Endometrial microvascular endothelial cells (primary cell): Measurements from ENCODE around the gene SLC37A3. TPM values are rescaled to one million over a fixed set of nuclear protein-coding genes. Genes with fewer than 3 reads are reported as not detected.
"Not testable (repeated sequence)": the region's sequence is repeated elsewhere in the genome, so short reads cannot be mapped to it uniquely, and the experiment has no call there.

Experiments
- in situ Hi-C: cut with HindIII; loops from 2 replicates; pipeline ENCODE4 v1.10.0; 2017; ENCODE audit warnings: low sequenced_read_pairs, low pct_unique_long_range_greater_than_20kb; ENCODE audit errors: inconsistent ontology term
- total RNA-seq: library from RNA; depleted of rRNA; stranded (reverse); fragments of >200 nt; gene quantifications from one replicate; pipeline ENCODE4 v1.2.3, GENCODE V29; 2015; ENCODE audit errors: inconsistent ontology term

The SLC37A3 gene
- 42.7 TPM for total RNA-seq

- in situ Hi-C loops, result no loop called here
These were observed at the start of gene SLC37A3 for GRCh38 chr7:140397784-140398750. Gene SLC37A3 (minus strand): TSS chr7:140398530. CDS start chr7:140382526, 16,004 bp downstream.

GRCh38 chr7:140447841-140448240, 49.5 kb upstream of the SLC37A3 start:
- in situ Hi-C loops, result no loop called here

GRCh38 chr7:140446467-140446866, 48.1 kb upstream of the SLC37A3 start:
- in situ Hi-C loops, result no loop called here

- in situ Hi-C loops, result no loop called here
These were observed 43.2 kb upstream of the SLC37A3 start for GRCh38 chr7:140441519-140441918.

- in situ Hi-C loops, result no loop called here
These were observed 42.3 kb upstream of the SLC37A3 start for GRCh38 chr7:140440593-140440992.

GRCh38 chr7:140439359-140439758, 41.0 kb upstream of the SLC37A3 start:
- in situ Hi-C loops, result no loop called here

- in situ Hi-C loops, result no loop called here
These were observed 37.0 kb upstream of the SLC37A3 start for GRCh38 chr7:140435252-140435895.

- in situ Hi-C loops, result no loop called here
These were observed 35.1 kb upstream of the SLC37A3 start for GRCh38 chr7:140433396-140433795.

GRCh38 chr7:140426130-140426529, 27.8 kb upstream of the SLC37A3 start:
- in situ Hi-C loops, result no loop called here

- in situ Hi-C loops, result no loop called here
These were observed 27.4 kb upstream of the SLC37A3 start for GRCh38 chr7:140425718-140426117.

- in situ Hi-C loops, result no loop called here
These were observed 25.2 kb upstream of the SLC37A3 start for GRCh38 chr7:140423501-140423900.

GRCh38 chr7:140421521-140421920, 23.2 kb upstream of the SLC37A3 start:
- in situ Hi-C loops, result no loop called here

- in situ Hi-C loops, result no loop called here
These were observed 20.3 kb upstream of the SLC37A3 start for GRCh38 chr7:140418653-140419052.

GRCh38 chr7:140418156-140418472, 19.8 kb upstream of the SLC37A3 start:
- in situ Hi-C loops, result not testable (repeated sequence)

GRCh38 chr7:140417456-140418155, 19.3 kb upstream of the SLC37A3 start:
- in situ Hi-C loops, result no loop called here

- in situ Hi-C loops, result no loop called here
These were observed 18.2 kb upstream of the SLC37A3 start for GRCh38 chr7:140416560-140416959.

GRCh38 chr7:140415816-140416215, 17.5 kb upstream of the SLC37A3 start:
- in situ Hi-C loops, result not testable (repeated sequence)

GRCh38 chr7:140415361-140415760, 17.0 kb upstream of the SLC37A3 start:
- in situ Hi-C loops, result no loop called here

GRCh38 chr7:140404565-140405065, 6.3 kb upstream of the SLC37A3 start:
- in situ Hi-C loops, result no loop called here
